GM18505 (cell line): ENCODE measurements around the gene KRTAP10-2.

Source experiments
- ATAC-seq: cut with Tn5 transposase; IDR thresholded peaks from one replicate; pipeline ENCODE4 v1.9.1; 2021; ENCODE audit not compliant: unreplicated experiment
- POLR2A ChIP-seq: IDR thresholded peaks from 4 replicates; pipeline ENCODE4 v1.6.1; 2011; ENCODE audit warnings: borderline replicate concordance; ENCODE audit not compliant: insufficient read depth, insufficient read length; ENCODE audit errors: extremely low read depth

Gene KRTAP10-2

GRCh38 chr21:44524414-44525371 is 26.6 kb downstream of the KRTAP10-2 start:
- TF ChIP-seq POLR2A: no peak
- no peak for ATAC-seq

- no peak for ATAC-seq
- no peak for TF ChIP-seq POLR2A
These were observed 27.5 kb downstream of the KRTAP10-2 start for GRCh38 chr21:44523567-44524413.

GRCh38 chr21:44522753-44523204 is 28.5 kb downstream of the KRTAP10-2 start:
- ATAC-seq: no peak
- TF ChIP-seq POLR2A: no peak

GRCh38 chr21:44521928-44522752 is 29.2 kb downstream of the KRTAP10-2 start:
- TF ChIP-seq POLR2A: no peak
- ATAC-seq: no peak

- ATAC-seq: no peak
- no peak for TF ChIP-seq POLR2A
These were observed 29.9 kb downstream of the KRTAP10-2 start for GRCh38 chr21:44521301-44521927.

- TF ChIP-seq POLR2A: no peak
These were observed 30.7 kb downstream of the KRTAP10-2 start for GRCh38 chr21:44520326-44521300.

GRCh38 chr21:44519346-44520325 is 31.7 kb downstream of the KRTAP10-2 start:
- ATAC-seq: no peak
- TF ChIP-seq POLR2A: no peak

More at GRCh38 chr21:44520326-44521300, 30.7 kb downstream of the KRTAP10-2 start:
- ATAC-seq: no peak

- no peak for ATAC-seq
- TF ChIP-seq POLR2A: no peak
These were observed 32.6 kb downstream of the KRTAP10-2 start for GRCh38 chr21:44518686-44519085.

- no peak for ATAC-seq
- TF ChIP-seq POLR2A: no peak
These were observed 34.0 kb downstream of the KRTAP10-2 start for GRCh38 chr21:44517175-44517899.

- TF ChIP-seq POLR2A: no peak
- ATAC-seq: no peak
These were observed 34.5 kb downstream of the KRTAP10-2 start for GRCh38 chr21:44516828-44517174.
